IPS-18c (cell line): Measurements from ENCODE around the gene SLC39A11.

Experiments used
- H3K4me3 ChIP-seq: 2 replicates; pipeline ENCODE4 v1.7.0; 2013; ENCODE audit warnings: low read depth, mild to moderate bottlenecking, low read length, moderate library complexity; ENCODE audit not compliant: insufficient read depth
- H3K9me3 ChIP-seq: one replicate; pipeline ENCODE4 v1.6.1; 2013; ENCODE audit warnings: mild to moderate bottlenecking, low read length, moderate library complexity; ENCODE audit not compliant: control insufficient read depth, insufficient read depth

The SLC39A11 gene

DNA sequence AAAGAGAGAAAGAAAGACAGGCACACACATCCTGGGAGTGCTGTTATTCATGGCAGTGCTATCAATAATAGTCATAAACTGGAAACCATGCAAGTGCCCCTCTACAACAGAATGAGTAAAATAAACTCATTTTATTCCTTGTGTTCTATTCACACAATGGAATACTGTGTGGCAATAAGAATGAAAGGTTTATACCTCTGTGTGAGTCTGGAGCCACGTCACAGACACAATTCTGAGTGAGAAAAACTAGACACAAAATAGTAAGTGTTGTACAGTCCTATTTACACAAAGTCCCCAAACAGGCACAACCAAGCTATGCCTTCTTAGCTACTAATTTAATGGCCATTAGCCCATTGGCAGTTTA is 429.7 kb downstream of the SLC39A11 start:
- no peaks in the 10 kb centered on the region for H3K9me3 ChIP-seq

GRCh38 chr17:72661945-72662826 is 430.3 kb downstream of the SLC39A11 start:
- Histone ChIP-seq H3K4me3 (no peak overlapping the region), H3K9me3 (no peaks in the 10 kb centered on the region)

More for the DNA sequence above, 429.7 kb downstream of the SLC39A11 start:
- no peak overlapping the region for H3K4me3 ChIP-seq

- H3K4me3 ChIP-seq = no peak overlapping the region
- no peaks in the 10 kb centered on the region for H3K9me3 ChIP-seq
These were observed 431.2 kb downstream of the SLC39A11 start for GRCh38 chr17:72661116-72661944.

DNA sequence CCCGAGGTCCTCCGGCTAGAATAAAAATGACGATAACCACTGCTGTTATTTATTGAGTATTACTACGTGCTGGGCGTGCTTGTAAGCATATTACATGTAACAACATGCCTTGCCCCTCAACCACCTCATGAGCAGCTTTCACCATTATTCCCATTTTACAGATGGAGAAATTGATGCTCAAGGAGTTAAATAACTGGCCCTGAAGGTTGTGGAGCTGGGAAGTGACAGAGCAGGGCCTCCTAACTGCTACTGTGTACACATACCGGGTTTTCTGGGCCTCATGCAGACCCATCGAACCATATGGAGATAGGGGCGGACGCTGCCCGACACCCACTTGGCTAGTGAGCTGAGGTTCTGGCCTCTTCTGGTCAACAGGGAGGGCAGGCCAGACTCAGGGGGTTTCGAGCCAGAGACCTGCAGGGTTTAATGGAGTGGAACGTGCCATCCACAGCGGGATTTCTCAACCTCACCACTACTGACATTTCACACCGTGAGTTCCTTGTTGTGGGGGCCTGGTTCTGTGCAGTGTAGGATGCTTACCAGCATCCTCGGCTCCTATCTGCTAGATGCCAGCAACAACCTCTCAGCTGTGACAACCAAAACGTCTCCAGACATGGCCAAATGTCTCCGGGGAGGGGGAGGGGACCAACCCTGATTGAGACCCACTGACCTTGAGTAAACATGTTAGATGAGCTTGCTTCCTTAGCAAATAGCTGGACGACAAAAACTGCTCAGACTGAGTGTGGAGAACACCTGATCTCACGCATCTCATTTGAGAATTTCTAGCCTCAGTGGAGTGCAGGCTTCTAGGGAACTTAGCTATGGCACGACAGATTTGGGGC is 432.0 kb downstream of the SLC39A11 start:
- H3K9me3 ChIP-seq = no peaks in the 10 kb centered on the region
- no peak overlapping the region for H3K4me3 ChIP-seq

DNA sequence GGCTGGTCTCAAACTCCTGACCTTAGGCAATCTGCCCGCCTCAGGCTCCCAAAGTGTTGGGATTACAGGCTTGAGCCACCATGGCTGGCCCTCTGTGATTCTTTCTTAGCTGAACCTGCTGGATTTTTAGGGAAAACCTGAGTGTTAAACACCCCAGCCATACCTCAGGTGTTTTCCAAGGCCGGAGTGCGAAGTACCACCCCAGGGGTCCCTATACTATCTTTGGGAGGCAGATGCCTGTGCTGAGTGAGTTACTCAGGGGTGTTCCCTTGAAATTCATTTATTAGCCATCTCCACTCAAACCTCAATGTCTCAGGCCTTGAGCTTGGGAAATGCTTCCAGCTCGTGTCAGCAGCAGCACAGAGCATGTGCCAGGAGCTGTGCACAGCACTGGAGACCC is 432.7 kb downstream of the SLC39A11 start:
- Histone ChIP-seq H3K9me3 (no peaks in the 10 kb centered on the region), H3K4me3 (no peak overlapping the region)

DNA sequence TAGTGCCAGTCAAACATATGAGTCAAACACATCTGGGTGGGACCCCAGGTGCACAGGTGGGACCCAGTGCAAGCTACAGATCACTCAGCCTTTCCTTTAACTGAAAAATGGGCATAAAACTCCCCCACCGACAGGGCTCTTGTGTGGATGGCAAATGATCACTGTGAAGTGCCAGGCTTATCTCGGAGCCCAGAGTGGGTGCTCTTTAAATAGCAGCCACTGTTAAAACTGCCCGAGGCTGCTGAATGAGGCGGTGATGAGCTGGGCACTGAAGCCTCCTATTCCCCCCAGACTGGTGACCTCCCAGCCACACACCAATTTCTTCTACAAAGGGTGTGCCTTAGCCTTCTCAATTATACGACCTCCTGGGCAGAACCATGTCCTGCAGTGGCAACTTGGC is 433.8 kb downstream of the SLC39A11 start:
- Histone ChIP-seq H3K4me3 (no peak overlapping the region), H3K9me3 (no peaks in the 10 kb centered on the region)

DNA sequence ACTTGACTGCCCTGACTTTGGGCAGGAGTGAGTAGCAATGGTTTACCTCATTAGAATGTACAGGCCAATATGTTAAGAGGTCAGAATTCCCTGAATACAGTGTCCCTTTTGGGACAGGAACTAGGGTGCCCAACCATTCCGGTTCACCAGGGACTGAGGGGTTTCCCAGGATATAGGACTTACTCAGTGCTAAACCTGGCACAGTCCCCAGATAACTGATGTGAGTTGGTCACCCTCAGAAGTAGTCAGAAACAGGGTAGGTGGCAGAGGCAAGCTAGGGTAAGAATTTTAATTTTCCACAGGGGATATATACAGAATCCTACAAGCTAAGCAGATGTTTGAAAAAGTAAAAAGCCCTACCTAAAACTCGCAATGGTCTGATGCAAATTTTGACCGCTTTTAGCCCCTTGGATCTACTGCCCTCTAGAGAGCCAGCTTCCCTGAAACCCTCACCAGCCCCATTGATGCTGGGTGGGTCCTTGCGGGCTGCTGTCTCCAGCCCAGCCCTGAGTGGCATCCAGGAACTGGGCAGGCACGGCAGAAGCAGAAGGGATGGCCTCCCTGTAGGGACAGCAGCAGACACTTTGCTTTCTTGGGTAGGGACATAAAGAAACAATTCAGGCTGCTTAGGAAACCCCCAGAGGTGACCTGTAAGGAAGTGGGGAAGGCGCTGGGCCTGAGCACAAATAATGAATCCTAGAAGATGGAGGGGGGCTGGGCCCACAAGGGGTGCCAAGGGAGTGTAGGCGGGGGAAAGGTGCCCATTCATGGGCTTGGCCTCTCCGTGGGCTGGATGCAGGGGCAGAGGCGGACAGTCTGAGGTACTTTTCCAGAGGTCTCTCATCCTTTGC is 434.8 kb downstream of the SLC39A11 start:
- Histone ChIP-seq H3K4me3 (no peak overlapping the region), H3K9me3 (no peaks in the 10 kb centered on the region)

GRCh38 chr17:72656130-72656763 is 436.2 kb downstream of the SLC39A11 start:
- Histone ChIP-seq H3K9me3 (no peaks in the 10 kb centered on the region), H3K4me3 (no peak overlapping the region)

DNA sequence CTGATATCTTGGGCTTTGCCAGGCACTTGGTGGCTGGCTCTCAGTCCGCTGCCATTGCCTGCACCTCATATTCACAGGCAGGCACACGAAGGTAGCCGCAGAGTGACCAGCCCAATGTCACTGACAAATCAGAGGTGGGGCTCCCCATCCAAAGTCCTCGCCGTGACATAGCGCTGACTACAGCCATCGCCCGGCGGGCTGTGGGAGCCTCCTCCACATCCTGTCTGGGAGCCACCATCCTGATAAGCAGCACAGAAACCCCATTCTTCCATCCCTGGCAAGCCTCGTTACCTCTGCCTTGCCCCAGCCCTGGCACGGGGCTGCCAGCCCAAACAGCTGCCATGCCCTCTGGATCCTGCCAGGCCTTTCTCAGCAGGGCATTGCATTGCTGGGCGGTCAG is 437.8 kb downstream of the SLC39A11 start:
- H3K9me3 ChIP-seq = no peaks in the 10 kb centered on the region
- H3K4me3 ChIP-seq = no peak overlapping the region

GRCh38 chr17:72651988-72652387 is 440.5 kb downstream of the SLC39A11 start:
- Histone ChIP-seq H3K9me3 (no peaks in the 10 kb centered on the region), H3K4me3 (no peak overlapping the region)

DNA sequence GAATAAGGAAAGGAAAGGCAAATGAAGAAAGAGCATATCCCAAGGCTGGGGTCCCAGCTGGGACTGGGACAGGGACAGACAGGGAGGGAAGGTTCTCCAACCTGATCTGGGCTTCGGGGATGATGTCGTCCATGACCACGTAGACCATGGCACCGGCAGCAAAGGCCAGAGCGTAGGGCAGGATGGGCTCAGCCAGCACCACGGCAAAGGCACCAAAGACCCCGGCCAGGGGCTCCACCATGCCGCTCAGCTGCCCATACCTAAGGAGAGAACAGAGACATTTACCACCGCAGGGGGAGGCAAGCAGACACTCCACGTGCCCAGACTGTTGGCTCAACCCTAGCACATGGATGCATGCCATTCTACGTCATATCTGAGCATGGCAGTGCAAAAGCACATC is 443.8 kb downstream of the SLC39A11 start:
- H3K4me3 ChIP-seq = no peak overlapping the region
- no peaks in the 10 kb centered on the region for H3K9me3 ChIP-seq

GRCh38 chr17:72646176-72646575 is 446.3 kb downstream of the SLC39A11 start:
- Histone ChIP-seq H3K4me3 (no peak overlapping the region), H3K9me3 (no peaks in the 10 kb centered on the region)

GRCh38 chr17:72644492-72644891 is 448.0 kb downstream of the SLC39A11 start:
- Histone ChIP-seq H3K4me3 (no peak overlapping the region), H3K9me3 (no peaks in the 10 kb centered on the region)

DNA sequence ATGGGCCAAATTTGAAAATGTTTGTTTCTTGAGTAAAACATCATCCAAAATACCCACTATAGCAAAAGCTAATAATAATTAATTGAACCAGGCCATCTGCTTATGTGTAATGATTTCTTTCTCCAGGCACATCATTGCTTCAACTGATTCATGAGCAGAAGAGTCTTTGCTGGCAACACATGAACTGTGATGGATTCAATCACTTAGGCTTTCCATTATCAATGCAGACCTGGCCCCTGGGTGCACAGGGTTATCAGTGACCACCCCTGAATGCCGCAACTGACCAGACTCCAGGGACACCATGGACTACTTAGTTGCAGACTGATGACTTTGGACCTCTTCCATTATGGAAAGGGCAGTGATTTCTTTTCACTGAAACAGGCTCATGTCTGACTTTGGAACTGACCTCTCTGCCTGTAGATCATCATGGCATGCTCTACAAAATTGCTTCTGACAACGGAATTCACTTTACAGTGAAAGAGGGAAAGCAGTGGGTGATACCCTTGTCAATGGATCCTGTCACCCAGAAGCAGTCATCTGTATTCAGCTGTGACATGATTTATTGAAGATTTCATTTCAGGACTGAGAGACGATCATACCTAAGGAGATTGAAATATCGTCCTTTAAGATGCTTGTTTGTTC is 448.8 kb downstream of the SLC39A11 start:
- H3K9me3 ChIP-seq = no peaks in the 10 kb centered on the region
- no peak overlapping the region for H3K4me3 ChIP-seq

GRCh38 chr17:72642720-72643119 is 449.8 kb downstream of the SLC39A11 start:
- H3K9me3 ChIP-seq = no peaks in the 10 kb centered on the region
- H3K4me3 ChIP-seq = no peak overlapping the region
